HepG2 (cell line): ENCODE results near the gene FCMR. TPM values are rescaled to one million over a fixed set of nuclear protein-coding genes. Genes with fewer than 3 reads are reported as not detected.

Experiments
- CHD4 ChIP-seq: fragments of 200-600 bp; sonication (generic); IDR thresholded peaks from 2 replicates; pipeline ENCODE4 v1.7.0; 2017; ENCODE audit warnings: mild to moderate bottlenecking, low read length, borderline replicate concordance
- POLR2AphosphoS2 ChIP-seq: IDR thresholded peaks from 2 replicates; pipeline ENCODE4 v1.6.1; 2011; ENCODE audit warnings: low read depth, low read length, improper control_type of control experiment
- SMAD1 ChIP-seq: sonication (generic); formaldehyde crosslinking; IDR thresholded peaks from 2 replicates; pipeline ENCODE4 v1.4.0; 2020; ENCODE audit warnings: missing genetic modification reagents, low read depth, mild to moderate bottlenecking, borderline replicate concordance
- SNAPC2 ChIP-seq: sonication (generic); formaldehyde crosslinking; IDR thresholded peaks from 2 replicates; pipeline ENCODE4 v1.8.1; 2022; ENCODE audit warnings: mild to moderate bottlenecking, missing genetic modification reagents
- TBX2 ChIP-seq: sonication (generic); formaldehyde crosslinking; IDR thresholded peaks from 2 replicates; pipeline ENCODE4 v1.5.0; 2020; ENCODE audit warnings: missing genetic modification reagents, mild to moderate bottlenecking, borderline replicate concordance
- TEAD3 ChIP-seq: optimal IDR thresholded peaks from 2 replicates; pipeline ENCODE3; 2016; ENCODE audit warnings: borderline replicate concordance
- THAP9 ChIP-seq: sonication (generic); formaldehyde crosslinking; IDR thresholded peaks from 2 replicates; pipeline ENCODE4; 2020; ENCODE audit warnings: missing genetic modification reagents, mild to moderate bottlenecking, borderline replicate concordance
- ZBED4 ChIP-seq: sonication (generic); formaldehyde crosslinking; IDR thresholded peaks from 2 replicates; pipeline ENCODE4 v1.4.0; 2020; ENCODE audit warnings: missing genetic modification reagents, borderline replicate concordance
- ZNF513 ChIP-seq: sonication (generic); formaldehyde crosslinking; conservative IDR thresholded peaks from 2 replicates; pipeline ENCODE4 v1.5.0; 2020; ENCODE audit warnings: missing genetic modification reagents
- ZNF747 ChIP-seq: sonication (generic); formaldehyde crosslinking; IDR thresholded peaks from 2 replicates; pipeline ENCODE4 v1.8.1; 2023; ENCODE audit warnings: missing genetic modification reagents, mild to moderate bottlenecking, borderline replicate concordance
- ZNF773 ChIP-seq: sonication (generic); formaldehyde crosslinking; IDR thresholded peaks from 2 replicates; pipeline ENCODE4 v1.4.0; 2020; ENCODE audit warnings: missing genetic modification reagents, borderline replicate concordance
- polyA plus RNA-seq, 8 experiments: library from polyadenylated mRNA; depleted of rRNA in 3 of 8; stranded (reverse) in 7 of 8; unstranded in 1 of 8; fragments of >200 nt; fragmentation: Illumina TruSeq in 4 of 8; extraction: Trizol in 4 of 8; gene quantifications; 2 replicates each; pipeline versions ENCODE4 v1.2.1 to v1.2.3, GENCODE V29; 2011 to 2016; ENCODE audit warnings: low read depth in 4 of 8, missing spikeins in 1 of 8, mixed read lengths in 1 of 8; ENCODE audit not compliant: insufficient read depth in 1 of 8
- total RNA-seq, 5 experiments: library from RNA; depleted of rRNA; stranded (reverse); fragments of >200 nt; fragmentation: Illumina TruSeq; extraction: Trizol; gene quantifications; 2 replicates each; pipeline ENCODE4 v1.2.3, GENCODE V29; 2016; ENCODE audit warnings: low read depth in 1 of 5
- TF ChIP-seq, protein P1 (sequence below): sonication (generic); formaldehyde crosslinking; IDR thresholded peaks from 2 replicates; pipeline ENCODE4 v1.5.0; 2020; ENCODE audit warnings: mild to moderate bottlenecking, missing genetic modification reagents, borderline replicate concordance

The FCMR gene
- total and polyA plus RNA-seq, 2 of the 13 experiments (the other 11 are each of a cell fraction or from before 2014, with no cell fraction given), result not detected

- TF ChIP-seq ZNF513 (CRISPR knock-in tag), result no peak
- no peak for TF ChIP-seq SNAPC2 (CRISPR knock-in tag)
- TF ChIP-seq TEAD3 (CRISPR knock-in tag), result peak; percentile 26
- TF ChIP-seq SMAD1, result no peak
- TF ChIP-seq TBX2, result peak; percentile 15; the same call in 1 of the 2 replicates
- TF ChIP-seq, protein P1, sequence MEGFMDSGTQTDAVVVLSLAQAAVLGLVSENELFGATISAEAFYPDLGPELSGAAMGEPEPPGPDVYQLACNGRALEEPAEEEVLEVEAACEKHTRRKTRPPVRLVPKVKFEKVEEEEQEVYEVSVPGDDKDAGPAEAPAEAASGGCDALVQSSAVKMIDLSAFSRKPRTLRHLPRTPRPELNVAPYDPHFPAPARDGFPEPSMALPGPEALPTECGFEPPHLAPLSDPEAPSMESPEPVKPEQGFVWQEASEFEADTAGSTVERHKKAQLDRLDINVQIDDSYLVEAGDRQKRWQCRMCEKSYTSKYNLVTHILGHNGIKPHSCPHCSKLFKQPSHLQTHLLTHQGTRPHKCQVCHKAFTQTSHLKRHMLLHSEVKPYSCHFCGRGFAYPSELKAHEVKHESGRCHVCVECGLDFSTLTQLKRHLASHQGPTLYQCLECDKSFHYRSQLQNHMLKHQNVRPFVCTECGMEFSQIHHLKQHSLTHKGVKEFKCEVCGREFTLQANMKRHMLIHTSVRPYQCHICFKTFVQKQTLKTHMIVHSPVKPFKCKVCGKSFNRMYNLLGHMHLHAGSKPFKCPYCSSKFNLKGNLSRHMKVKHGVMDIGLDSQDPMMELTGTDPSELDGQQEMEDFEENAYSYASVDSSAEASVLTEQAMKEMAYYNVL, result no peak
- TF ChIP-seq CHD4, result no peak
- TF ChIP-seq ZBED4 (CRISPR knock-in tag), result peak; percentile 50; the same call in 1 of the 2 replicates
- TF ChIP-seq ZNF773 (CRISPR knock-in tag), result no peak
- no peak for TF ChIP-seq POLR2AphosphoS2
- no peak for TF ChIP-seq ZNF747
- no peak for TF ChIP-seq THAP9 (CRISPR knock-in tag)
These were observed 13.8 kb upstream of the FCMR start (continued) for GRCh38 chr1:206935491-206936067.
